Measurements from ENCODE around the gene TUBGCP6. TPM values are rescaled to one million over a fixed set of nuclear protein-coding genes. Genes with fewer than 3 reads are reported as not detected.
"Not testable (repeated sequence)": the region's sequence is repeated elsewhere in the genome, so short reads cannot be mapped to it uniquely, and the experiment has no call there.

Gene TUBGCP6
- total RNA-seq, 2 donors from 2014 or later: 19.2 to 33.4 TPM

DNA sequence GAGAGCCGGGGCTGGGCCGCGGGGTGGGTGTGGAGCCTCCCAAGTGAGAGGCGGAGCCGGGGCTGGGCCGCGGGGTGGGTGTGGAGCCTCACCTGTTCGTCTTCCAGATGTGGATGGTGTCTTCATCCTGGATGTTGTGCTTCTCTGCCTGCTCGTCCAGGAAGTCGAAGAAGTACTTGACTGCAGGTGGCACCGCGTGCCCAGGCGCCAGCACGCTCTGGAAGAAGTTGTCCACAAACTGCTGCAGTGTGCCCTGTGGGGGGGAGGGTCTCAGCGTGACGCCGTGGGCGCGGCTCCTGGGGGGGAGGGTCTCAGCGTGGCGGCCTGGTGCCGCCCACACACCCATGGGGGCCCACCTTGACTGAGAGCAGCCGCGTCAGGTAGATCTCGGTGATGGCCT lies 32.9 kb upstream of the TUBGCP6 start:
- Histone ChIP-seq H3K4me3 (no peak overlapping the region), H3K4me1 (no peaks in the 10 kb centered on the region), H3K27ac (no peak overlapping the region), H3K9me3 (no peaks in the 10 kb centered on the region), H3K9ac (ENCODE audit: low read depth in 2 of 2, low read length in 2 of 2) (no peak overlapping the region), H3K36me3 (peaks cover 46% of the 10 kb centered on the region), H3K27me3 (no peaks in the 10 kb centered on the region)
- TF ChIP-seq, protein P1, sequence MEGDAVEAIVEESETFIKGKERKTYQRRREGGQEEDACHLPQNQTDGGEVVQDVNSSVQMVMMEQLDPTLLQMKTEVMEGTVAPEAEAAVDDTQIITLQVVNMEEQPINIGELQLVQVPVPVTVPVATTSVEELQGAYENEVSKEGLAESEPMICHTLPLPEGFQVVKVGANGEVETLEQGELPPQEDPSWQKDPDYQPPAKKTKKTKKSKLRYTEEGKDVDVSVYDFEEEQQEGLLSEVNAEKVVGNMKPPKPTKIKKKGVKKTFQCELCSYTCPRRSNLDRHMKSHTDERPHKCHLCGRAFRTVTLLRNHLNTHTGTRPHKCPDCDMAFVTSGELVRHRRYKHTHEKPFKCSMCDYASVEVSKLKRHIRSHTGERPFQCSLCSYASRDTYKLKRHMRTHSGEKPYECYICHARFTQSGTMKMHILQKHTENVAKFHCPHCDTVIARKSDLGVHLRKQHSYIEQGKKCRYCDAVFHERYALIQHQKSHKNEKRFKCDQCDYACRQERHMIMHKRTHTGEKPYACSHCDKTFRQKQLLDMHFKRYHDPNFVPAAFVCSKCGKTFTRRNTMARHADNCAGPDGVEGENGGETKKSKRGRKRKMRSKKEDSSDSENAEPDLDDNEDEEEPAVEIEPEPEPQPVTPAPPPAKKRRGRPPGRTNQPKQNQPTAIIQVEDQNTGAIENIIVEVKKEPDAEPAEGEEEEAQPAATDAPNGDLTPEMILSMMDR (IDR thresholded peaks at IDR 0.05): no peak
- DNase-seq: no peak
- intact Hi-C loops (cut with DNase I): loop anchor here (5.0 kb wide), 1 partner anchor 65 kb away; the partner anchor contains the start of gene PPP6R2

GRCh38 chr22:50276143-50276542 lies 31.3 kb upstream of the TUBGCP6 start:
- Histone ChIP-seq H3K4me3 (no peak overlapping the region), H3K27me3 (peaks cover 8% of the 10 kb centered on the region), H3K27ac (no peak overlapping the region), H3K36me3 (peaks cover 36% of the 10 kb centered on the region), H3K9me3 (no peaks in the 10 kb centered on the region), H3K9ac (ENCODE audit: low read depth in 2 of 2, low read length in 2 of 2) (no peak overlapping the region), H3K4me1 (peaks cover 8% of the 10 kb centered on the region)
- intact Hi-C loops (cut with DNase I): loop anchor here (5.0 kb wide), 1 partner anchor 66 kb away; the partner anchor contains the start of gene PPP6R2
- TF ChIP-seq, protein P1 (IDR thresholded peaks at IDR 0.05): peak; percentile 71
- DNase-seq: peak; percentile 74

DNA sequence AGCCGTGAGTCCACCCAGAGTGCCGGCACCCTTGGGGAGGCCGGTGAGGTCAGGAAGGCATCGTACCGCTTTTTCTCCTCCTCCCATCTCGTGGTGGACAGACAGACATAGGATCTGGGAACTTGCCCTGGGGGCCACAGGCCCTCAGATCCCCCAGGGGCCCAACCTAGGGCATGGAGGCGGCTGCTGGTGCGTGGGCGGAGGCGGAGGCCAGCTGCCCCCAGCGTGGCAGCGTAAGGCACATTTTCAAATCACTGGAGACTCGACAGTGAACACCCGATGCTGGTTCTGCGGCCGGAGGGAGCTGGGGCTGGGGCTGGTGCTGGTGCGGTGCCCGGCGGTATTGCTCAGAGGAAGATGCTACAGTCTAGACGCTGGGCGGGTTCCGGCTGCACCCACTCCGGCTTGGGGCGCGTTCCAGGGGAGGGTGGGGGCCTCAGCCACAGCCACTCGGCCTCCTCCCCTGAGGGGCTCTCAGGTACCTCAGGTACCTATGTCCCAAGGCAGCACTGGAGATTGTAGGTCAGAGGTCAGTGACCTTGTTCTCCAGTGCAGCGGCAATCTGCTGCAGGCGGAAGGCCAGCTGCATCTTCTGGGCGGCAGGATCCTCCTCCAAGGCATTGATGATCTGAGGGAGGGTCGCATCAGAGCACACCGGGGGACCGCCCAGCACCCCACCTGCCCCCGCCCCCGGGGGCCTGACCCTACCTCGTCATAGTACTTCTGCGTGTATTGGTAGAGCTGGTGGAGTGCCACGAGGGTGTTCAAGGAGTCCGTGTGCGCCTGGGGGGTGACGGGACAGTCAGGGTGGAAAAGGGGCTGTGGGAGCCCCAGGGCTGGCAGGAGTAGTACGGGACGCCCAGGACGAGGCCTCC lies 30.6 kb upstream of the TUBGCP6 start:
- Histone ChIP-seq H3K27me3 (peaks cover 13% of the 10 kb centered on the region), H3K4me1 (peaks cover 15% of the 10 kb centered on the region), H3K9ac (ENCODE audit: low read depth in 2 of 2, low read length in 2 of 2) (no peak overlapping the region), H3K4me3 (no peak overlapping the region), H3K36me3 (peaks cover 28% of the 10 kb centered on the region), H3K27ac (no peak overlapping the region), H3K9me3 (no peaks in the 10 kb centered on the region)
- TF ChIP-seq, protein P1 (IDR thresholded peaks at IDR 0.05): no peak
- intact Hi-C loops (cut with DNase I): loop anchor here (2.0 to 5.0 kb wide), 2 partner anchors 51 to 67 kb away; partner anchors contain the start of genes DENND6B and PPP6R2
- no peak for DNase-seq

DNA sequence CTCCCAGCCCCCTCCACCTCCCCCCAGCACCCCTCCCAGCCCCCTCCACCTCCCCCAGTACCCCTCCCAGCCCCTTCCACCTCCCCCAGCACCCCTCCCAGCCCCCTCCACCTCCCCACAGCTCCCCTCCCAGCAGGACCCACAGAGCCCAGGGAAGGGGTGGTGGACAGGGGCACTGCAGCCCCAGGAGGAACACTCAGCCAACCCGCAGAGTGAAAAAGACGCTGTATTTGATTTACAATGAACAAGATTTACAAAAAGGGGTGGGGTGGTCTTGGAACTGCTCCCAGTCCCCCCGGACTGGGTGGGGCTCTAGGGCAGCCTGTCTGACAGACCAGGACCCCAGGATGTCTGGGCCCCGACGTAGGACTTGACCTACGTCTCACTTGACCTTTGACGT lies 29.9 kb upstream of the TUBGCP6 start:
- H3K27ac ChIP-seq: no peak overlapping the region
- H3K9me3 ChIP-seq: no peaks in the 10 kb centered on the region
- TF ChIP-seq, protein P1 (IDR thresholded peaks at IDR 0.05): no peak
- peaks cover 27% of the 10 kb centered on the region for H3K36me3 ChIP-seq
- no peak overlapping the region for H3K4me3 ChIP-seq
- intact Hi-C loops (cut with DNase I): loop anchor here (2.0 to 5.0 kb wide), 2 partner anchors 52 to 68 kb away; partner anchors contain the start of genes DENND6B and PPP6R2
- no peak for DNase-seq
- peaks cover 16% of the 10 kb centered on the region for H3K4me1 ChIP-seq
- H3K9ac ChIP-seq (ENCODE audit: low read depth in 2 of 2, low read length in 2 of 2): no peak overlapping the region
- H3K27me3 ChIP-seq: peaks cover 15% of the 10 kb centered on the region

- Histone ChIP-seq H3K4me1 (peaks cover 16% of the 10 kb centered on the region), H3K9ac (ENCODE audit: low read depth in 2 of 2, low read length in 2 of 2) (peak overlapping the region in 1 of 2 donors; percentile 24), H3K36me3 (peaks cover 23% of the 10 kb centered on the region), H3K27me3 (peaks cover 20% of the 10 kb centered on the region), H3K27ac (no peak overlapping the region), H3K4me3 (no peak overlapping the region), H3K9me3 (no peaks in the 10 kb centered on the region)
- intact Hi-C loops (cut with DNase I): loop anchor here (2.0 kb wide), 1 partner anchor 52 kb away; the partner anchor contains the start of gene DENND6B
- TF ChIP-seq, protein P1 (IDR thresholded peaks at IDR 0.05): no peak
- DNase-seq: no peak
Observed at GRCh38 chr22:50274311-50274710, 29.5 kb upstream of the TUBGCP6 start.

- H3K27ac ChIP-seq; H3K9me3 ChIP-seq; DNase-seq; H3K9ac ChIP-seq (ENCODE audit: low read depth in 2 of 2, low read length in 2 of 2); H3K4me3 ChIP-seq: not testable (repeated sequence)
- intact Hi-C loops (cut with DNase I): loop anchor here (2.0 kb wide), 1 partner anchor 53 kb away; the partner anchor contains the start of gene DENND6B
- peaks cover 18% of the 10 kb centered on the region for H3K36me3 ChIP-seq
- H3K27me3 ChIP-seq: peaks cover 25% of the 10 kb centered on the region
- H3K4me1 ChIP-seq: peaks cover 16% of the 10 kb centered on the region
Observed at GRCh38 chr22:50273781-50274180, 29.0 kb upstream of the TUBGCP6 start.

DNA sequence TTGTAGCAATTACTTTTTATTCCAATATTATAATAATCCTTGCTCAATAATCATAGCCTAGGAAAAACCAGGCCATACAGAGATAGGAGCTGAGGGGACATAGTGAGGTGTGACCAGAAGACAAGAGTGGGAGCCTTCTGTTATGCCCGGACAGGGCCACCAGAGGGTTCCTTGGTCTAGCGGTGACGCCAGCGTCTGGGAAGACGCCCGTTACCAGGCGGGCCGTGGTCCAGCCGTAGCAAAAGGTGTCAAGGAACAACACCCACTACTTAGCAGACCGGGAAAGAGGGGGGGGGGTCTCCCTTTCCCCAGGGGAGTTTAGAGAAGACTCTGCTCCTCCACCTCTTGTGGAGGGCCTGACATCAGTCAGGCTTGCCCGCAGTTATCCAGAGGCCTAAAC lies 28.5 kb upstream of the TUBGCP6 start:
- intact Hi-C loops (cut with DNase I); H3K27ac ChIP-seq; H3K9ac ChIP-seq (ENCODE audit: low read depth in 2 of 2, low read length in 2 of 2); DNase-seq; H3K9me3 ChIP-seq; H3K4me3 ChIP-seq: not testable (repeated sequence)
- H3K4me1 ChIP-seq: peaks cover 16% of the 10 kb centered on the region
- peaks cover 26% of the 10 kb centered on the region for H3K27me3 ChIP-seq
- H3K36me3 ChIP-seq: peaks cover 15% of the 10 kb centered on the region
